ENCODE results near the gene WSCD1. TPM values are rescaled to one million over a fixed set of nuclear protein-coding genes. Genes with fewer than 3 reads are reported as not detected.

Gene WSCD1
- total and polyA plus RNA-seq, 8 donors: 1.2 to 4.1 (median 2.6) TPM

GRCh38 chr17:6170349-6170748, 100.2 kb downstream of the WSCD1 start:
- H3K36me3 ChIP-seq: no peaks in the 10 kb centered on the region
- no peak overlapping the region for H3K27ac ChIP-seq
- DNase-seq: no peak
- no peaks in the 10 kb centered on the region for H3K4me1 ChIP-seq
- intact Hi-C loops (cut with DNase I): no loop called here
- TF ChIP-seq CTCF (IDR thresholded peaks at IDR 0.05): no peak
- FAIRE-seq: no peak
- WGBS, 2 donors: 44 to 48% methylated on average over 4 of the region's 4 CpGs
- H3K9me3 ChIP-seq: no peaks in the 10 kb centered on the region
- H3K4me3 ChIP-seq: no peak overlapping the region
- ATAC-seq: no peak
- H3K27me3 ChIP-seq: no peaks in the 10 kb centered on the region

GRCh38 chr17:6172642-6173330, 102.6 kb downstream of the WSCD1 start:
- no peak for DNase-seq
- intact Hi-C loops (cut with DNase I): no loop called here
- Histone ChIP-seq H3K27me3 (no peaks in the 10 kb centered on the region), H3K9me3 (no peaks in the 10 kb centered on the region), H3K4me3 (no peak overlapping the region), H3K4me1 (no peaks in the 10 kb centered on the region), H3K27ac (no peak overlapping the region), H3K36me3 (no peaks in the 10 kb centered on the region)
- TF ChIP-seq CTCF (IDR thresholded peaks at IDR 0.05): no peak
- no peak for ATAC-seq
- FAIRE-seq: no peak
- WGBS, 2 donors: 34 to 39% methylated on average over 9 of the region's 9 CpGs

GRCh38 chr17:6173653-6174052, 103.5 kb downstream of the WSCD1 start:
- Histone ChIP-seq H3K27ac (no peak overlapping the region), H3K9me3 (no peaks in the 10 kb centered on the region), H3K4me3 (no peak overlapping the region), H3K27me3 (no peaks in the 10 kb centered on the region), H3K36me3 (no peaks in the 10 kb centered on the region), H3K4me1 (no peaks in the 10 kb centered on the region)
- no peak for TF ChIP-seq CTCF (IDR thresholded peaks at IDR 0.05)
- WGBS, 2 donors: 71 to 81% methylated on average over 2 of the region's 2 CpGs
- intact Hi-C loops (cut with DNase I): no loop called here
- ATAC-seq (no peak), FAIRE-seq (no peak), DNase-seq (no peak)
